CD4-positive, alpha-beta T cell treated with Interleukin-1 beta for 1 hour (primary cell): ENCODE measurements around the gene DNMBP.

ENCODE experiments used
- DNase-seq, 2 donors: peaks; one replicate each; pipeline ENCODE4 v3.0.0-alpha.2; 2020 to 2022

Gene DNMBP

DNA sequence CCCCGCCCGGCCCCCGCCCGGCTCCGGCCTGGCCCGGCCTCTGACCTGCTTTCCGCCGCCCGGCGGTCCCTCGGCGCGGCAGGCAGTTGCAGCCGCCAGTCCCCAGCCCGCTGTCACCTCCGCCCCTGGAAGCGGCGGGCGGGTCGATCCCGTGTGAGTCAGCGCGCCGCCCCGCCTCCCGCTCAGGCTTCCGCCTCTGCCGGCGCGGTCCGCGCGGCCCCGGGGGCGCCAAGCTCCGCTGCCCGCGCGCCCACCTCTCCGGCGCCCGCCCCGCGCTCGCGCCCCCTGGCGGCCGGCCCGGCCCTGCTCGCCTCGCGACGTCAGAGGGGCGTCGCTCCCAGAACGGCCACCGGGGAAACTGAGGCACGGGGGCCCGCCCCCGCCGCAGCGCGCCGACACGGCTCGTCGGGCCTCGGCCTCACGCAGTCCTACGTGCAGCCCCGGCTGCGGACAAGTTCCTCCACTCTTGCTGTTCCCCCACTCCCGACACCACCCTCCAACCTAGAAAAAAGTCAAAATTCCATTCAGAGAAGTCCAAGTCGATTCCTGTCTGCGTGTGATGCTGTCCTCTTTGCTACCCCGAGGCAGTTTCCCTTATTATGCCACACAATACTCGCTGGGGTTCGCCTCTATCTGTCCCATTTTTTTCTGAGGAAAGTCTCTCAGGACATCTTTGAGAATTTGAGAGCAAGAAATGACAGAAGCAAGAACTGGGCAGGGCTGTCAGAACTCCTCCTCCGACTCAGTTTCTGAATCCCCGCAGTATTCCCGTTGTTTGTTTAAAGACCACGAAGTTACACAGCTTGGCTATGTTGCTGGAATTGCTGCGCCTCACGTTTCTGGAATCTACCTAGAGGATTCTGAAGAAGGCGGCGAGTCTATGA lies at the start of gene DNMBP:
Gene DNMBP, minus strand, starts transcription at position 155 of the 884 bp plus-strand sequence. CDS start 37,823 bp downstream, outside the sequence.
- DNase-seq: peak; percentile 80 to 84

DNA sequence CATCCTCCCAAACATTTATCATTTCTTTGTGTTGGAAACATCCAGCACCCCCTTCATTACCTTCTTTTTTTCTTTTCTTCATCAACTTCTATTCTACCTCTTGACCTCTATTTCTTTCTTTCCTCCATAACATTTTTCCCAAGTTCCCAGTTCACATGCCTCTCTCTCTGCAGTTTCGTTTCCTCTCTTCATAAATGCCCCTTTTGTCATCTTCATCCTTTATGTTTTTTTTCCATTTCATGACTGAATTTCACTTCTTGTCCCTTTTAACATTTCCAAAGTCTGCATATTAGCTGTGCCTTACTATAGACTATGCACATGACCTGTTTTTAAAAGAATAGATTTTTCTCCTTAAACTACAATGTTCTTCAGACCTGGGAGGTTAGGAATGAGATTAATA lies 48.2 kb upstream of the DNMBP start:
- no peak for DNase-seq

DNA sequence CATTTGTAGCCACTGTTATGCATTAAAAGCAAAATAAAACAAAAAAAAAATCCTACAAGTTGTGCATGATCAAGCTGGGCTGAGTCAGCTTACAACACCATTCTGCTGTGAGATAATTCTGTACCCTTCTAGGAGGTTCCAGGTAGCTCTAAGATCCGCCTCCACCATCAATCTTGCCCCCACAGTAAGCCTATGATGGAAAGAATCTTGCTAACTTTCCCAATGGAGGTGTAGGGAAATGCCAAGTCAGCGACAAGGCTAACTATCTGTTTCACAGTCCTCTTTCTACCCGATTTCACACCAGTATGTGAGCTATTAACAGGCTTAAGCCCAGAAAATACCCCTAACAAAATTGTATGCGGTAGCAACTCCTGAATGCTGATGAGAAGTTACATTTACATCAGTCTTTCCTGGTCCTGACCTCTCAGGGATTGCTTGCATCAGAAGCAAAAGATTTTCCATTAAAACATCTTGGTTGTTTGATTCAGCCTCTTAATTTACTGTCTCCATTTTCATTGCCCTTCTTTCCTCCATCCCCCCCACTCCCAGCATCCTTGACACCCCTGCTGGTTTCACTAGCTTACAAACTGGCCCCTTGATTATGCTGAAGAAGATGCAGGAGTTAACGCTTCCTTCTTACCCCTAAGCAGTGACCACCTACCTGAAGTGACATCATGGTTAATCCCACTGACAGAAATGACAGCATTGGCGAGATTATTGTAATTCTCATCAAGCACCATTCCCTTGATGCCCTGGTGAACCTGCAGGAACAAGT lies 44.1 kb upstream of the DNMBP start:
- no peak for DNase-seq

GRCh38 chr10:100046021-100046486 lies 36.3 kb upstream of the DNMBP start:
- peak; percentile 68 to 70 for DNase-seq

GRCh38 chr10:100045592-100045991 lies 35.8 kb upstream of the DNMBP start:
- DNase-seq: no peak

DNA sequence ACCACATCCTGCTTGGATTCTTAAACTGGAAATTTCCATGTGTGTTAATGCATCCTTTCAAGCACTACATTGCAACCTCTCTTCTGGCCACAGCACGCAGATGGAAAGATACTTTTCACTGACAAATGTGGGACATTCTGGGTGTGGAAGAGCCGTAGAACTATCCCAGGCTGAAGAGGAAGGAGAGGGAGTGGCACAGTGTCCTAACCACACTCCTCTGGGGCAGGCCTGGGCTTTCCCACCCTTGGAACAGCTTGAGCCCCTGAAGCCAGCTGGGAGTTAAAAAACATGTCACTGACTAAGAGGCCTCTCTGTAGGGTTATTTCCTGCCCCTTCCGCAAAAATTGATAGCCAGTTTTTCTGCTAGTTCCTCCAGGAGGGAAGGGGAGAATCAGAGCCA lies 34.0 kb upstream of the DNMBP start:
- DNase-seq: no peak

- no peak for DNase-seq
Measured at GRCh38 chr10:100043344-100043743, 33.6 kb upstream of the DNMBP start.

- DNase-seq: no peak
Measured at GRCh38 chr10:100041306-100042002, 31.7 kb upstream of the DNMBP start.

- no peak for DNase-seq
Measured at GRCh38 chr10:100038561-100039071, 28.9 kb upstream of the DNMBP start.

DNA sequence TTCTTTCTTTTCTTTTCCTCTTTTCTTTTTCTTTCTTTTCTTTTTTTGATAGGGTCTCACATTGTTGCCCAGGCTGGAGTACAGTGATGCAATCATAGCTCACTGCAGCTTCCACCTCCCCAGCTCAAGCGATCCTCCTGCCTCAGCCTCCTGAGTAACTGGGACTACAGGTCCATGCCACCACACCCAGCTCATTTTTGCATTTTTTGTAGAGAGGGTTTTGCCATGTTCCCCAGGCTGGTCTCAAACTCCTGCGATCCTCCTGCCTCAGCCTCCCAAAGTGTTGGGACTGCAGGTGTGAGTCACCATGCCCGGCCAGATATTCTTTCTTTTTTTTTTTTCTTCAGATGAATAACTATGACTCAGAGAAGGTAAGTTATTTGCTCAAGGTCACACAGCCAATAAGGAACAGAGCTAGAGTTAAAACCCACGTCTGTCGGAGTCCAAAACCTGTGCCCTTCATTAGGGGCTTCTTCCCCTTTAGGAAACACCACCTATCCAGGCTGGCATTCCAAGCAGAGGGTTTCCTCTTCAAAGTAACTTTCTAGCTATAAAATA lies 28.1 kb upstream of the DNMBP start:
- no peak for DNase-seq

DNA sequence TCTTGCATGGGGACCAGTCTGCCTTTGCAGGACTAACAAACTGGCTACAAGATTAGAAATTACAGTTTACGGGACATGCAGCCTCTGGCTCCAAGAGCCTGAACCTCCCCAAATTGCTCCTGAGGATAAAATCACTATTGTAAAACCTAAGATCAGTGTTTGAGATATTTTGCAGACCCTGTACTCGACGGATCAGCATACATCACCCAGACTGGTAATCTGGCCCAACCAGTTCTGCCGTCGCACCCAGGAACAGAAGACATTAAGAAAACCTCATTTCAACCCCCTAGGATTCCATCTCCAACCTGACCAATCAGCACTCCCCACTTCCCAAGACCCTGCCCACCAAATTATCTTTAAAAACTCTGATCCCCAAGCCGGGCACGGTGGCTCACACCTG lies 27.1 kb upstream of the DNMBP start:
- DNase-seq: no peak

GRCh38 chr10:100033766-100034418 lies 24.1 kb upstream of the DNMBP start:
- no peak for DNase-seq

DNA sequence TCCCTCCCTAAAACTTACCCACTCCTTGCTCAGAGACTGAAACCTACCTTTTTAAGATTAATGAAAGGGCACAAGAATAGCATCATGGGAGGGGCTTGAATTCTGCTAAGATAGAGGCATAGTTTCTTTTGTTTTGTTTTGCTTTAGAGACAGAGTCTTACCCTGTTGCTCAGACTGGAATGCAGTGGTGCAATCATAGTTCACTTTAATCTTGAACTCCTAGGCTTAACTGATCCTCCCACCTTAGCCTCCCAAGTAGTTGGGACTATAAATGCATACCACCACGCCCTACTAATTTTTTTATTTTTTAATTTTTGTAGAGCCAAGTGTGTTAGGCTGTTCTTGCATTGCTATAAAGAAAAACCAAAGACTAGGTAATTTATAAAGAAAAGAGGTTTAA lies 17.7 kb upstream of the DNMBP start:
- DNase-seq: no peak

DNA sequence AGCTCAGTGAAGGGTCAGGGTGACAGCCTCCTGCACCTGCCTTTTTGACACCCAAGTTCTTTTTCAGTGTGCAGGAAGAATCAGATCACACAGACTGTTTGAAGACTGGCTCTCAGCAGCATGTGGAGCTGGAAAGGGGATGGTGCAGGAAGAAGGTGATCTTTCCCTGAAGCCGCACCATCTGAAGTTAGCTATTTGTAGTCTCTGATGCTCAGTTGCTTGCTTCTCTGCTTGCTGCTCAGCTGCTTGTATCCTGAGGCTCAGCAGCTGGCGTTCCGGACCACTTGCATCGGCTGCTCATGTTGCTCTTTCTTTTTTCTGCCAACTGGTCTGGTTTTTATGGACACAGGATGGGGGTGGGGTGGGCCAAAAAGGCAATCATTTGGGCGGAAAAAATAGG lies 15.8 kb upstream of the DNMBP start:
- no peak for DNase-seq

DNA sequence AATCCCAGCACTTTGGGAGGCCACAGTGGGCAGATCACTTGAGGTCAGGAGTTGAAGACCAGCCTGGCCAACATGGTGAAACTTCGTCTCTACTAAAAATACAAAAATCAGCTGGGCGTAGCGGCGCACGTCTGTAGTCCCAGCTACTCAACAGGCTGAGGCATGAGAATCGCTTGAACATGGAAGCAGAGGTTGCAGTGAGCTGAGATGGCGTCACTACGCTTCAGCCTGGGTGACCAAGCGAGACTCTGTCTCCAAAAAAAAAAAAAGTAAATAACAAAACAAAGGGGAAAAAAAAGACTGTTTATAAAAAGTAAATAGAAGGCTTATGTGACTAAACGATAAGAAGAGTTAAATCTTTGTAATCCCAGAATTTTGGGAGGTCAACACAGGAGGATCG lies 15.0 kb upstream of the DNMBP start:
- DNase-seq: no peak

DNA sequence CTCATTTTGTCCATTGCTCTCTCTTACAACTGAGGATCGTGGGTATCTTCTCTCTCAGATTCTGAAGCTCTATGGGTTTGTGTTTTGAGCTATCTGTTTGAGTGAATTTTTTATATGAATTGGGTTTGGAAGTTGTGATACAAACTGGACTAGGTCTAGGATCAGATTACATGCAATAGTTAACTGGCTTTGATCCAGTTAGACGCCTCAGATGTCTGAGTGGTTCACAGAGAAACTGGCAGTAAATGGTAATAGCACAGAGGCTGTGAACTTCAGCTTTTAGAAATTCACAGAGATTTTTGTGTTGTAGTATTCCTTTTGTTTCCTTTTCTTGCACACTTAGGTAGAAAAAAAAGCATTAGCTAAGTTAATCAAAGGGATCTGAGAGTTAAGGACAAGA lies 12.7 kb upstream of the DNMBP start:
- no peak for DNase-seq

GRCh38 chr10:100021322-100021721 lies 11.6 kb upstream of the DNMBP start:
- no peak for DNase-seq

DNA sequence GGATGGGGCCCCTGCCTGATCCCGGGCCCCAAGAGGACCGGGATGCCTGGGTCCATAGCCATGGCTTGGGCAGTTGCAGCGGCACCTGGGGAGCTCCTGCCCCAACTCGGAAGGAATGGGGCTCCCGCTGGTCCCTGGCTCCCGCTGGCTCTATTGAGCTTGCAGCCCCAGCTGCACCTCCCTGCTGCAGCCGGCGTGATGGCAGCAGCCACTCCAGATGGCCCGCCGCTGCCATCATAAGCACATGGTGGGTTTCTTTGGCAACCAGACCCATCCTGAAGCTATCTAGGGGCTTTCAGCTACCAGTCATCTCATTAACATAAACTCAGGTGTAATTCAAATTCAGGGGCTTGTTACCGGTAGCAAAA lies 11.1 kb upstream of the DNMBP start:
- DNase-seq: no peak

- no peak for DNase-seq
Measured at GRCh38 chr10:100020142-100020885, 10.6 kb upstream of the DNMBP start.

- no peak for DNase-seq
Measured at GRCh38 chr10:100019787-100020141, 10.0 kb upstream of the DNMBP start.

DNA sequence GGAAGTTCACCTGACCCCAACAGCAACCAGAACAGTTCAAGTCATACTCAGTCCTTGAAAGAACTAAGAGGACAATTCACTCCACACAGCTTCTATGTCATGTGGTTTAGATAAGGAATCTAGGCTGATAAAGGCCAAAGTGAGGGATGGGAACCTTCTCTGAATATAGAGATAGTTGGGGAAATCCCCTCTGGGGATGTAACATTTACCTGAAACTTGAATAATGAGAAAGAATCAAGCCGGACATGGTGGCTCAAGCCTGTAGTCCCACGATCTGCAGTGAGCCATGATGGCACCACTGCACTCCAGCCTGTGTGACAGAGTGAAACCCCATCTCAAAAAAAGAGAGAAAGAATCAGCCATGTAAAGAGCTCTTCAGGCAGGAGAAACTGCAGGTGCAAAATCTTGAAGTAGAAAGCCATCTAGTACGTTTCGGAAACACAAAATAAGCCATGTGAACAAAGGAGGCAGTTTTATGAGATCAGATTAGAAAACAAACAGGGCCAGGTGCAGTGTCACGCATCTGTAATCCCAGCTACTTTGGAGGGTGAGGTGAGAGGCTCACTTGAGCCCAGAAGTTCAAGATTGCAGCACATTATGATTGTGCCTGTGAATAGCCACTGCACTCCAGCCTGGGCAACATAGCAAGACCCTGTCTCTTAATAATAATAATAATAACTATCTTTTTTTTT lies 4.5 kb upstream of the DNMBP start:
- DNase-seq: peak in 1 of 2 donors; percentile 19
